SIG-M5 treated with dmso at 0.1 percent for 504 hours (cell line): ENCODE results near the gene ABCG2.

Experiments used
- DNase-seq: peaks from one replicate; lab custom pipeline; 2025; ENCODE audit not compliant: unreplicated experiment; lab: John Stamatoyannopoulos, UW

ABCG2 gene

GRCh38 chr4:88077911-88078524 is 80.4 kb downstream of the ABCG2 start:
- no peak for DNase-seq

GRCh38 chr4:88075336-88075735 is 83.1 kb downstream of the ABCG2 start:
- no peak for DNase-seq

GRCh38 chr4:88070031-88070430 is 88.4 kb downstream of the ABCG2 start:
- no peak for DNase-seq

- no peak for DNase-seq
These were observed 94.0 kb downstream of the ABCG2 start for GRCh38 chr4:88064410-88064809.

- DNase-seq, result no peak
These were observed 94.7 kb downstream of the ABCG2 start for GRCh38 chr4:88063634-88064296.

GRCh38 chr4:88062843-88063242 is 95.6 kb downstream of the ABCG2 start:
- no peak for DNase-seq

- DNase-seq, result no peak
These were observed 96.1 kb downstream of the ABCG2 start for GRCh38 chr4:88062311-88062710.

- no peak for DNase-seq
These were observed 98.0 kb downstream of the ABCG2 start for GRCh38 chr4:88060431-88060830.

GRCh38 chr4:88059766-88060165 is 98.7 kb downstream of the ABCG2 start:
- no peak for DNase-seq

GRCh38 chr4:88058295-88058694 is 100.1 kb downstream of the ABCG2 start:
- DNase-seq, result no peak

GRCh38 chr4:88054901-88055300 is 103.5 kb downstream of the ABCG2 start:
- peak; percentile 51 for DNase-seq

GRCh38 chr4:88054229-88054628 is 104.2 kb downstream of the ABCG2 start:
- DNase-seq, result no peak

- DNase-seq, result no peak
These were observed 113.4 kb downstream of the ABCG2 start for GRCh38 chr4:88045021-88045420.

- no peak for DNase-seq
These were observed 114.7 kb downstream of the ABCG2 start for GRCh38 chr4:88043586-88044340.

- DNase-seq, result no peak
These were observed 115.4 kb downstream of the ABCG2 start for GRCh38 chr4:88043001-88043400.

- DNase-seq, result no peak
These were observed 116.8 kb downstream of the ABCG2 start for GRCh38 chr4:88041626-88042025.

- no peak for DNase-seq
These were observed 117.7 kb downstream of the ABCG2 start for GRCh38 chr4:88040707-88041106.
